Stimulated activated CD8-positive, alpha-beta memory T cell treated with anti-CD3 and anti-CD28 coated beads, Interleukin-7, amount 100 ng/mL, for 1 hour (primary cell): ENCODE measurements around the gene SCRT2.
"Not testable (repeated sequence)": the region's sequence is repeated elsewhere in the genome, so short reads cannot be mapped to it uniquely, and the experiment has no call there.

Experiments
- DNase-seq, 2 donors: peaks; one replicate each; pipeline ENCODE4 v3.0.0-alpha.2; 2020; ENCODE audit warnings: low read depth in 2 of 2

The SCRT2 gene

DNA sequence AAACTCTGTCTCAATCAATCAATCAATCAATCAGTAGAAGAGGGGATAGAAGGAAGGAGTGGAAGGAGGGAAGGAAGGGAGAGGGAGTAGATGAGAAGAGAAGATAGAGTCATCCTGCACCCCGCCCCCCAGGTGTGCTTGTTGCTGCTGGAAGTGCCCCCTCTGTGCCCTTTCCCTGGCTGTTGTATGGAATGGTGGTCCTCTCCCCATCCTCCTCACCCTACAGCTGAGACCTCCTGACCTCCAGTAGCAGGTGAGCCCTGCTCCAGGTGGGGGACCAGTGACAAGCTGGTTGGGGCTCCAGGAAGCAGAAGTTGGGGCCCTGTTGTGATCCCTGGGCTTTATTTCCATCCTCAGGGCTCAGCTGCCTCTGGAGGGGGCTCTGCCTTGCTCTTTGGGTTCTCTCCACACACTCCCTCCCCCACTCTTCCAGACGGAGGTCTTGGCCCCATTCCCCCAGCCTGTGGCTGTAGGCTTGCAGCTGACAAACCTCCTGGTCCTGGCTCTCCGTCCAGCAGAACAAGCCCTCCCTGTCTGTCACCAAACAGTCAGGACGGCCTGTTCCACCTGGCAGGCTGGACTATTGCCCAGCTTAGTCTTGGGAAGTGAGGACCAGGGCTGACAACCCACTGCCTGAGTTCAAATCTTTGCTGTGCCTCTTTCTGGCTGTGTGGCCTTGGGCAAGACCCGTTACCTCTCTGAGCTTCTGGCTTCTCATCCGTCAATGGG lies 26.0 kb upstream of the SCRT2 start:
- no peak for DNase-seq

GRCh38 chr20:699811-700338 lies 24.3 kb upstream of the SCRT2 start:
- DNase-seq = no peak

- no peak for DNase-seq
Observed at GRCh38 chr20:699342-699741, 23.7 kb upstream of the SCRT2 start.

- DNase-seq = no peak
Observed at GRCh38 chr20:698276-698675, 22.7 kb upstream of the SCRT2 start.

DNA sequence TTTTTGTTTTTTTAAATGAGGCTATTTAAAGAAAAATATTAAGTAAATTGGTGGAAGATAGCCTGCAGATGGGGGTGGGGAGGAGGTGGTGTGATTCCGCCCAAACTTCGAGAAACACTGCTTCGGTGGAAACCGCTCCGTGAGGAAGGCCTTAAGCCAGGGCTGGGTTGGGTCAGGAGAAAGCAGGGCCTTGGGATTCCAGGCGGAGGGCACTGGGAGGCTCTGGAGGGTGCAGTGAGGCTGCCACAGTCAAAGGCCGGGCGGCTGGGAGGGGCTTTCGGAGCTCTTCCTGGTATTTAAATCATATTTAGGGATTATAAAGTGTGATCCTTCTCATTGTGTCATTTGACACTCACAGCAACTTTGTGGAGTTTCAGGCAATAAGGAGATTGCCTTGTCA lies 22.2 kb upstream of the SCRT2 start:
- no peak for DNase-seq

DNA sequence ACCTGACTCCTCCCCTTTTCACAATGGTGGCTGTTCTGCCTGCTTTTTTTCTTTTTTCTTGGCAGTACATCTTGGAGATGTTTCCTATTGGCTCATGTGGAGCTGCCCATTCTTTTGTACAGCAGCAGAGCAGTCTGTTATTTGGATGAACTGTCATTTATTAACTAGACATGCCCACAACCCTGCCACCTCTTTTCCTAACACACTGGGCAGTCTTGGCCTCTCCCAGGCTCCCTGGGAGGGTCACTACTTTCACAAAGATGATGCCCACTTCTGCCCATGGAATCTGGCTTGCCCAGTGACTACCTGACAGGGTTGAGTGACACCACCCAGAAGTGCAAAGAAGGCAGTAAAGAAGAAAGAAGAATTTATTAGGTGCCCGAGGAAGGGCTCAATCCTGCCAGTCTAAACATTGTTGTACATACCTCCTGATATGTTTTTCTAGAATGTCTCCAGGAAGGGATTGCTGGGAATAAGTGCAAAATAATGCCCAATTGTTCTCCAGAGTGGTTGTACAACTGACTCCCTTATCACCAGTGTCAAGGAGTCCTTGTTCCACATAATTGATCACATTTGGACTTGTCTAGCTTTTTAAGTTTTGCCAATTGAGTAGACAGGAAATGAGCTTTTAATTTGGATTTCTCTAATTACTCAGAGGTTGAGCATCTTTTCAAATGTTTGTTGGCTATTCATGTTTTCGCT lies 19.7 kb upstream of the SCRT2 start:
- no peak for DNase-seq

- no peak for DNase-seq
Observed at GRCh38 chr20:694496-694895, 18.9 kb upstream of the SCRT2 start.

GRCh38 chr20:693786-694185 lies 18.2 kb upstream of the SCRT2 start:
- not testable (repeated sequence) for DNase-seq

DNA sequence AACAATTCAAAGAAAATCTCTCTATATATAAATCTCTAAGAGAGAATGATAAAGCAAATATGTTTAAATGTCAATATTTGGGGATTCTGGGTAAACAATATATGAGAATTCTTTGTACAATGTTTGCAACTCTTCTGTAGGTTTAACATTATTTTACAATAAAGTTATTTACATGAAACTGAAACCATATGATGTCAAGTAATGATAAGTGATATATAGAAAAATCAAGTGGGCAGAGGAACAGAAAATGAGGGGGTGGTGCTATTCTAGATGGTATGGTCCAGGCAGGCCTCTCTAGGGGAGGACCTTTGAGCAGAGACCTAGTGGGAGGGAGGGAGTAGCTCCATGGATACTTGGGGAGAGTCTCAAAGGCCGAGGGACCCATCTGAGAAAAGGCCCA lies 16.4 kb upstream of the SCRT2 start:
- DNase-seq = no peak

GRCh38 chr20:689947-690346 lies 14.3 kb upstream of the SCRT2 start:
- no peak for DNase-seq

DNA sequence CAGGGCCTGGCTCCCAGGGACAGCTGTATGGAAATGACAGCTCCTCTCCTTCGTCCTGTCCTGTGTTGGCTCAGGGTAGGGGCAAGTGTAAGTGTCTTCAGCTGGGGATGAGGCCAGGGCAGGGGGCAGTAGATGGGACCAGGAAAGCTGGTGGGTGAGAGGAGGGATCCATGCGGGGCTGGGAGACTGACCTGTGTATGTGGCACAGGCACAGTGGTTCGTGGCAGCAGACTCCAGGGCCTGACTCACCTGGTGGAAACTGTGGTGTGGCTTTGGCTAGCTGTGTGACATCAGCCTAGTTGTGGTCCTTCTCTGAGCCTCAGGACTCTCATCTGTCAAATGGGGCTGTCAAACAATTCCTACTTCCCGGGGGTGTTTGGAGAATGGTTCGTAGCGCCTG lies 13.7 kb upstream of the SCRT2 start:
- no peak for DNase-seq

DNA sequence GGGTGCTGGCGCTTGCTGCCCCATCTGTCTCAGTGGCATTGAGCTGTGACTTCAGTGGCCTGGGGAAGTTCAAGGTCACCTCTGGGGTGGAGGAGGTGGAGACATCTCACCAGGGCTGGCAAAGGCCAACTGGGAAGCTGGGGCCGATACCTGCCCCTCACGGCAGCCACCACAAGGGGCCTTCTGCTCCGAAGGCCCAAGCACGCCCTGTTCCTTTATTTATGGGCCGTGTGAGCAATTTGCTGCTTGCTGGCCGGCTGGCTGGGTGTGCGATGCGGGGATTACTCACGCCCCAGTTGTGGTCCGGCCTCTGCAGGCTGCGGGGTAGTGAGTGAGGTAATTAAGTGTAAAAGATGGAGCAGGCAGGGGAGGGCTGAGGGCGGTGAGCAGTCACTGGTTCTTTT lies 13.2 kb upstream of the SCRT2 start:
- DNase-seq = no peak

- DNase-seq = no peak
Observed at GRCh38 chr20:687468-688203, 12.0 kb upstream of the SCRT2 start.

- no peak for DNase-seq
Observed at GRCh38 chr20:684676-685319, 9.2 kb upstream of the SCRT2 start.

DNA sequence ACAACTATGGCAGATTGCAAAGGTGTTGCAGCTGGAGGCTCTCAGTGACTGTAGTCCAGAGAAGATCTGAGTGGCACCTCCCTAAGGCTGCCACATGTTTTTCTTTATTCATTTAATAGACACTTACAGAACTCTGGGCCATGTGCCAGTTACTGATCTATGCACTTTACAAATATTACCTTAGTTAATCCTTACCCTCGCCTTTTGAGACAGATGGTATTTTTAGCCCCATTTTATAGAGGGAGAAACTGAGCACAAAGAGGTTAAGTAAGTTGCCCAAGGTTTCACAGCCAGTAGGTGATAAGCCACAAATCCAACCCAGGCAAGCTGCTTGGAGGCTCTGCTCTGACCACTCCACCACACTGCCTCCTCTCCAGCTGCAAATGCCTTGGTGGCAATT lies 6.5 kb upstream of the SCRT2 start:
- no peak for DNase-seq

- no peak for DNase-seq
Observed at GRCh38 chr20:680638-681187, 5.1 kb upstream of the SCRT2 start.

GRCh38 chr20:677957-678356 lies 2.4 kb upstream of the SCRT2 start:
- no peak for DNase-seq

GRCh38 chr20:676967-677366 lies 1.4 kb upstream of the SCRT2 start:
- DNase-seq = no peak

DNA sequence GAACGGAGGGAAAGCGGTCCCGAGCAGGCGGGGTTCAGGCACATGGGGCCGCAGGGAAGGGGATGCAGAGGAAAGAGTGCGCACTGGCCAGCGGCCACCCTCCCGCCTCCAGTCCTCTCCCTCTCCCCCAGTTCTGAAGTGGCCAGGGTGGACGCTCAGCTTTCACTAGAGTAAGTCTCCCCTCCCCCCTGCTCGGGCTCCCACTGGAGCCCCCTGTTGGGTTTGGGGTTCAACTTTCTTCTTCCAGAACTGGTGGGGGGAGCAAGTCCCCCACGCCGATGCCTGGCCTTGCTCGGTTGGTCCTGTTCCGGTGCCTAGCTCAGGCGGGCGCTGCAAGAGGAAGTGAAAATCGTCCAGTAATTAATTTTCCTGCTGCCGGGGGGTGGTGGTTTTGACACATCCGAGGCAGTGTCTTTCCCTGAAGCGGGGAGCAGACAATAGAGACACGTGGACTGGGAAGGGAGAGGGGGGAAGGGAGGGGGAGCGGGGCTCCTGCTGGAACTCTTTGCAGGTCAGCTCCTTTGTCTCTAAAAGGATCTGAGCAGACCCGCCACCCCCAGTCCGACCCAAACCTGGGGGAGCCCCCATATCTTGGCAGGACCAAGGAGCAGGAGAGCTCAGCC lies 824 bp upstream of the SCRT2 start:
- DNase-seq = no peak

- no peak for DNase-seq
Observed at GRCh38 chr20:675033-675452, 559 bp downstream of the SCRT2 start.

DNA sequence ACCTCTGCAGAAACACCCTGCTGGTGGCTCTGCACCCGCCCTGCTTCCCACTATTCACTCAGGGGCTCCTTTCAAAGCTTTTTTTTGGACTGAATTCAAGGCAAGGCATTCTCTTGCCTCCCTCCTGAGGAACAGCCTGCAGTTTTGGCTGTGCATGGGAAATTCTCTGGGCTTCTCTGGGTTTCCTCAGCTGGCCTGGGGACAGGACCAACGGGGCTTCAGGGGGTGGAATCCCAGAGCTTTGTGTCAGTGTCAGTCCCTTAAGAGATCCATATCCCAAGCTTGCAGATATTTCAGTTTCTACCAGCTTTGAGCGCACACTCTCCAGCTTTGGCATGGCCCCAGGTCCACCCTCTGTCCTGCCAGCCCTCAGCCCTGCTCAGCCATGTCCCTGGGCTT lies 2.0 kb downstream of the SCRT2 start:
- DNase-seq = no peak
